NK-92 treated with Interleukin-12 subunit alpha and Interleukin-12 subunit beta, amount 100 ng/mL, for 24 hours (cell line): ENCODE data around the gene SLFN13.
A peak's percentile ranks its signal among the peaks of the same experiment; 100 is the strongest.
"Not testable (repeated sequence)": the region's sequence is repeated elsewhere in the genome, so short reads cannot be mapped to it uniquely, and the experiment has no call there.

Experiments
- DNase-seq: peaks from one replicate; lab custom pipeline; 2025; lab: John Stamatoyannopoulos, UW

SLFN13 gene, protein sequence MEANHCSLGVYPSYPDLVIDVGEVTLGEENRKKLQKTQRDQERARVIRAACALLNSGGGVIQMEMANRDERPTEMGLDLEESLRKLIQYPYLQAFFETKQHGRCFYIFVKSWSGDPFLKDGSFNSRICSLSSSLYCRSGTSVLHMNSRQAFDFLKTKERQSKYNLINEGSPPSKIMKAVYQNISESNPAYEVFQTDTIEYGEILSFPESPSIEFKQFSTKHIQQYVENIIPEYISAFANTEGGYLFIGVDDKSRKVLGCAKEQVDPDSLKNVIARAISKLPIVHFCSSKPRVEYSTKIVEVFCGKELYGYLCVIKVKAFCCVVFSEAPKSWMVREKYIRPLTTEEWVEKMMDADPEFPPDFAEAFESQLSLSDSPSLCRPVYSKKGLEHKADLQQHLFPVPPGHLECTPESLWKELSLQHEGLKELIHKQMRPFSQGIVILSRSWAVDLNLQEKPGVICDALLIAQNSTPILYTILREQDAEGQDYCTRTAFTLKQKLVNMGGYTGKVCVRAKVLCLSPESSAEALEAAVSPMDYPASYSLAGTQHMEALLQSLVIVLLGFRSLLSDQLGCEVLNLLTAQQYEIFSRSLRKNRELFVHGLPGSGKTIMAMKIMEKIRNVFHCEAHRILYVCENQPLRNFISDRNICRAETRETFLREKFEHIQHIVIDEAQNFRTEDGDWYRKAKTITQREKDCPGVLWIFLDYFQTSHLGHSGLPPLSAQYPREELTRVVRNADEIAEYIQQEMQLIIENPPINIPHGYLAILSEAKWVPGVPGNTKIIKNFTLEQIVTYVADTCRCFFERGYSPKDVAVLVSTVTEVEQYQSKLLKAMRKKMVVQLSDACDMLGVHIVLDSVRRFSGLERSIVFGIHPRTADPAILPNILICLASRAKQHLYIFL

DNA sequence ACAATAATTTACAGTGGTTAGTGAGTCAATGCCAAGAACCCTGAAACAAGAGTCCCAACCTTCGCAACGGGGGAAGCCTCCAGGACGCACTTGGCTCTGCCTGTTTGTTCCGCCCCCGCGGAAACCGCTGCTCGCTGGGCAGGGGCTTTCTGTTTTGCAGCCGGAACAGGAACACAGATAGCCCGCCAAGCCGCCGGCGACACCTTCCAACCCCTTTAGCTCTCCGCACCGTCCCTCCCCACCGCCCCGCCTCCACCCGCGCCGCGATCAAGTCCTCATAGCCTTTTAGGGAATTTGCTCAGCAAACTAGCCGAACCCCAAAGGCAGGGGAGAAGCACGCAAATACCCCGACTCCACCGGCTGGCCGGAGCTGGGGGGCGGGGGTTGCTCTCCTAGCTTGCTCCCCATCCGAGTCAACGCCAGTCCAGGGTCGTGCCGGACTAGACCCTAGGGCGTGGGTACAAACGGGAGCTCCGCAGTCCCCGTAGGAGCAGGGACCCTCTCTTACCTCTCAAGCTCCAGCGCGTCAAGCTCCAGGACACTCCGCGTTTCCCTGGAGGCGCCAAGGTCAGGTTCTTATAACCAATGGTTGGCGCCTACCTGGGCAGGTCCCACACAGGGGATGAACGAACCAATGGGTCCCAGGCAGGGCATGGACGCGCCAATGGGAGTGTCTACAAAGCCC lies at the start of gene SLFN13:
TSS of gene SLFN13 (minus strand) at position 553 of the 685 bp plus-strand sequence. CDS start 3,086 bp downstream, outside the sequence.
- peak; percentile 95 for DNase-seq

DNA sequence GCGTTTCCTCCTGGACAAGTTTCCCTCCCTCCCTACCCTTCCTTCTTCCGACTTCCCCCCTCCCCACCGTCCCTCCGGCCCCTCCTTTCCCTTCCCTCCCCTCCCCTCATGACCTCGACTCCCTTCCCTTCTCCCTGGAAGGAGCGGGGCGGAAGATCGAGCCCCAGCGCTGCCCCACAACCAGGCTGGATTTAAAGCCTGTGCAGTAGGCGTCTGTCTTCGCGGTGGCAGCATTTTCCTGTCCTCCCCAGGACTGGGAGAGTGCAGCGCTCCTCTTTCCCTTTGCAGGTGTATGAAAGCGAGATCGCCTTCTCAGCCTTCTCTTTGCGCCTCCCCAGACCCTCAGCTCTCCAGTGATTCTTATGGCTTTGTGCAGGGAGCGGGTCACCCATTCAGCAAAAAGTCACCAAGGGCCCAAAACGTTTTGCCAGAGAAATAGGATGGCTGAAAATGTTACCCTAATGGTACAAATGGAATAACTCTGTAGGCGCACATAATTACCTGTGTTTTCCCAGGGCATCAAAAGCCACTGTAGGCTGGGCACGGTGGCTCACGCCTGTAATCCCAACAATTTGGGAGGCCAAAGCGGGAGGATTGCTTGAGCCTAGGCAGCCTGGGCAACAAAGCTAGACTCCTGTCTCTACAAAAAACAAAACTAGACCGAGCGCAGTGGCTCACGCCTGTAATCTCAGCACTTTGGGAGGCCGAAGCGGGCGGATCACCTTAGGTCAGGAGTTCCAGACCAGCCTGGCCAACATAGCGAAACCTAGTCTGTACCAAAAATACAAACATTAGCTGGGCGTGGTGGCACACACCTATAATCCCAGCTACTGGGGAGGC lies 48.1 kb upstream of the SLFN13 start:
- DNase-seq, result no peak

DNA sequence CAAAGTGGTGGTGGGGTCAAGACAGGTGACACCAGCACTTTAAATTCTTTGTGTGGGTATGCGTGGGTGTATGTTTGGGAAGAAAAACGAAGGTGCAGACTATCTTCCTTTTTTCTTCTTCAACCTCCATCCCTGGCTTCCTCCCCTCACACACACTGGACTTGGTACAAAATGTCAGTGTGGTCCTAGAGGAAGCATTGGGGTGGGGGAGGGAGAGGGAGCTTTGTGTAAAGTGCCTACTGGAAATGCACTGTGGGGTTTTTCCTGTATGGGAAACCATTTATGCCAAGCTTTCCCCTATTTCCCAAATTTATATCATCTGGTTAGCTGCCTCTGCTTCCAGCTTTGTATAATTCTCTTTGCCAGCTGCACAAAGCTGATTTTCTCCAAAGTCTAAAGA lies 44.5 kb upstream of the SLFN13 start:
- no peak for DNase-seq

DNA sequence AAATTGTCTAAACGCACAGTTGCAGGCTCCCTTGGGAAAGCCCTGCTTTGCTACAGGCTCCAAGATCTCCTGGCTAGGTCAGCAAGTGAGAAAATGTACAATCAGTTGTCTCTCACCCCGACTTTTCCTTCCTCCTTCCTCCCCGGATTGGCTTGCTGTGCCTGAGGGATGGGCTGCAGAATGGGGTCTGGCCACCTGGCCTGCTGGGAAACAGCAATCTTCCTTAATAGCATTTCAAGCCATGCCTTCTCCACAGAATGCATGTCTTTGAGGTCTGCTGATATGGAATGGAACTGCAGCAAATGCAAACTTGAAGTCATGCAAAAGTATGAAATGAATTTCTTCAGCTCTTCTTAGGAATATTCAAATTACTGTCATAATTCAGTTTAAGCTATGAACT lies 42.9 kb upstream of the SLFN13 start:
- no peak for DNase-seq

DNA sequence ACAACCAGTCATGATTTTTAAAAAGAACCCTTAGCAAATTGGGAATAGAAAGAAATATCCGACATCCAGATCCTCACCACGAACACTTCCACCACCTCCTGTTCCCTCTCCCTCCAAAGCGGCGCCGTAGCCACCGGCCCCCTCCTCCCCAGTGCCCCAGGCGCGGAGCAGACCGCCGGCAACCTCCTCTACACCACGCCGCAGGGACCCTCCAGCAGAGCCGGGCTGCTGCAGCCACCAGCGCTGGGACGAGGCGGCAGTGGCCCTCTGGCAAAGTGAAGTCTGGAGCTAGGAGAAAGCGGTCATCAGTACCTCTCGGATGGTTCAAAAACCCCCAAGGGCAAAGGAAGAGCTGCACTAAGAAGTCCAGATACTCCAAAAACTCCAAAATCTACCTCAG lies 41.4 kb upstream of the SLFN13 start:
- no peak for DNase-seq

DNA sequence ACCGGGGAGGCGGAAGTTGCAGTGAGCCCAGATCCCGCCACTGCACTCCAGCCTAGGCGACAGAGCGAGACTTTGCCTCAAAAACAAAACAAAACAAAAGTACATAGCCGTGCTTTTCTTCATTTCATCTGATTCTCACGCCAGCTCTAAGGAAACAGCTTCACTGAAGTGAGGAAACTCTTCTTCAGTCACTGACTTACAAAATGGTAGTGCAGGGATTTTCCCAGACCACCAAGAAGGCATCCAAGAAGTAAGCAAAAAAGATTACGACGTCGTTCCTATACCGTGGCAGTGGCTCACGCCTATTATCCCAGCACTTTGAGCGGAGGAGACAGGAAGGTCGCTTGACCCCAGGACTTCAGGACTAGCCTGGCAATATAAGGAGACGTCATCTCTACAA lies 40.4 kb upstream of the SLFN13 start:
- no peak for DNase-seq

DNA sequence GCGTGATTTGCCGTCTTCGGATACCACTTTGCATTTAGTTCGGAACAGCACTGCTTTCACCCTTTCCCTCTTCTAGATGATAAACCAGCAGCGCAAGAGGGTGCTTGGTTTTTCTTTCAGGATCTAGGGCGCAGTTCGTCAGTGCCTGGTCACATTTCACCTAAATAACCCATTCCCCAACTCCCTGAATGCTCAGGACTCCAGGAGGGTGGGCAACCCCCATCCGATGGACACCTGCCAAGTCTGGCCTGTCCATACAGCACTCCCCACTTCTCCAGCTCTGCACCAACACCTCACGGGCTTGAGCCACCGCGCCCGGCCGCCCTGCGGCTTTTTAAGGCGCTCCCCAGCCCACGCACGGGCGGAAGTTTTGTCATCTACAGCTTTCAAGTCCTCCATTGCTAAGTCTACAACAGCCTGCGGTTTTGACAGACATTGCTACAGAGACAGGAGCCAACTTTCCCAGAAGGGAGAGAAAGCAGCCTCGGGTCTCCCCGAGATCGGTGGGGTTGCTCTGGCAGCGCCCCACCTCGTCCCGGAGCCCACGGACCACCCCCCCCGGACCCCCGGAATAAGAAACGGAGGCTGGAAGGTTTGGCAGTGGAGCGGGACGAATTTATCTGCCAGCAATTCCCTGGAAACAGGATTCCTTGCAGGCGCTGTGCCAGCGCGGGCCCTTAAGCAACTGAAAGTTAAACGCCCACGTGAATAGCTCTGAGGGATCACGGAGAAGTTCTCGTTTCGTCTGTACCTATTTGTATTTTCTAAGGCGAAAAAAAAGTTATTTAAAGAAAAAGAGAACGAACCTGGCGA lies 38.6 kb upstream of the SLFN13 start:
- no peak for DNase-seq

DNA sequence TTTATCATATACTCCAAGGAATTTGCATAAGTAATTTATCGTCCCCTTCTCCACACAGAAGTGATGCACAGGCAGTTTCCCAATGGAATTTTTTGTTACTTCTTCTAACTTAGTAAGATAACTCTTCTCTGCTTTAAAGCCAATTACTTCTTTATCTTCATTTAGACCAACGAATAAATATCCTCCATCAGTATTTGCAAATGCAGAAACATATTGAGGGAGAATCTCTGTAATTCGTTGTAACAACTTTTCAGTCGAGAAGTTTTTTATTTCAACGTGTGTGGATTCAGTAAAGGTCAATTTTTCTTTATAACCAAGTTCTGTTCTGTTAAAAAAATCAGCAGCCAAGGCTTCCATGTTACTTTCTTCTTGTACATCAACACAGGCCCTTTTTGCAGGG lies 30.7 kb upstream of the SLFN13 start:
- DNase-seq, result no peak

DNA sequence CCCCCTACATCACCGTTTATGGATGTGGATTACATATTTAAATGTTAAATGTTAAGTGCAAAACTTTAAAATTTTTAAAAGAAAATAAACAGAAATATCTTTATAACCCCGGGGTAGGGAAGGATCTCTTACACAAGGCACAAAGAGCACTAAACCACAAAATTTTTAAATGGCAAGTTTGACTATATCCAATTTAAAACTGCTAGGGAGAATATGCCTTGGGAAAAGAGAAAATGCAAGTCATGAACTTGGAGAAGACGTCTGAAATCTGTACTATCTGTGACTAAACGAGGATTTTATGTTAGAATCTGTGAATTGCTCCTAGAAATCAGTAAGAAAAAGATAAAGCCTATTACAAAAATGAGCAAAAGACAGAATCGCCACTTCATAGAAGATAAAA lies 28.7 kb upstream of the SLFN13 start:
- no peak for DNase-seq

DNA sequence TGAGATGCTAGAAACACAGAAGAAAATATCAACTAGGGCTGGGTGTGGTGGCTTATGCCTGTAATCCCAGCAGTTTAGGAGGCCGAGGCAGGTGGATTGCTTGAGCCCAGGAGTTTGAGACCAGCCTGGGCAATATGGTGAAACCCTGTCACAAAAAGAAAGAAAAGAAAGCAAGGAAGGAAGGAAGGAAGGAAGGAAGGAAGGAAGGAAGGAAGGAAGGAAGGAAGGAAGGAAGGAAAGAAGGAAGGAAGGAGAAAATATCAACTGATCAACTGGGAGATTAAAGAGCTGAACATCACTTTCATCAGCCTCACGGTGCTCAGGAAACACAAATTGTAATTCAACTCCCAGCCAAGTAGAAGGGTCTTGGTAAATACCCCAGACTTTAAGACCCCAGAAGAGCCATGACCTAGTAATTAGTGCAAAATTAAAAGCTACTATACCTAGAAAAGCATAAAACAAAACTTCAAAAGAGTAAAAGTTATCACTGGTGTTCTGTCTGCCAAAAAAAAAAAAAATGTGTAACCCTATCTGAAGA lies 27.8 kb upstream of the SLFN13 start:
- DNase-seq, result no peak

DNA sequence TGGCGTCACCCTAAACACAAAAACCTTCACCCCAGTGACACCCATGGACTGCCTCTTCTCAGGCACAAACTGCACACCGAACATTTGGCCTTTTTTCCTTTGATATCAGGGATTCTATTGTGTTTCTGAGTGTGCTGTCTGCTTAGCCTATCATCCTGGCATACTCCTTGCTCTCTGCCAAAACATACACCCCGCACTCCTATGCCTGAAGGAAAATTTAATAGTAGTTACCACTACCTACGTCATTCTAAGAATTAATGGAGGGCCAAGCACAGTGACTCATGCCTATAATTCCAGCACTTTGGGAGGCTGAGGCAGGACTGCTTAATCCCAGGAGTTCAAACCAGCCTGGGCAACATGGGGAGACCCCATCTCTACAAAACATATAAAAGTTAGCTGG lies 19.9 kb upstream of the SLFN13 start:
- DNase-seq, result no peak

DNA sequence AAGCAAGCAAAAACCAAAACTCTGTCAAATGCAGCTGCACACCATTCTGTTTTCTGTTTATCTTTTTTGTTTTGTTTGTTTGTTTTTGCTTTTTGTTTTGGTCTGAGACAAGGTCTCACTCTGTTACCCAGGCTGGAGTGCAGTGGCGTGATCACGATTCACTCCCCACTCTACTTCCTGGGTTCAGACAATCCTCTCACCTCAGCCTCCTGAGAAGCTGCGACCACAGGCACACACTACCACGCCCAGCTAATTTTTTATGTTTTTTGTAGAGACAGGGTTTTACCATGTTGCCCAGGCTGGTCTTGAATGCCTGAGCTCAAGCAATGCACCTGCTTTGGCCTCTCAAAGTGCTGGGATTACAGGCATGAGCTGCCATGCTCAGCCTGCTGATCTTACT lies 19.3 kb upstream of the SLFN13 start:
- peak; percentile 28 for DNase-seq

DNA sequence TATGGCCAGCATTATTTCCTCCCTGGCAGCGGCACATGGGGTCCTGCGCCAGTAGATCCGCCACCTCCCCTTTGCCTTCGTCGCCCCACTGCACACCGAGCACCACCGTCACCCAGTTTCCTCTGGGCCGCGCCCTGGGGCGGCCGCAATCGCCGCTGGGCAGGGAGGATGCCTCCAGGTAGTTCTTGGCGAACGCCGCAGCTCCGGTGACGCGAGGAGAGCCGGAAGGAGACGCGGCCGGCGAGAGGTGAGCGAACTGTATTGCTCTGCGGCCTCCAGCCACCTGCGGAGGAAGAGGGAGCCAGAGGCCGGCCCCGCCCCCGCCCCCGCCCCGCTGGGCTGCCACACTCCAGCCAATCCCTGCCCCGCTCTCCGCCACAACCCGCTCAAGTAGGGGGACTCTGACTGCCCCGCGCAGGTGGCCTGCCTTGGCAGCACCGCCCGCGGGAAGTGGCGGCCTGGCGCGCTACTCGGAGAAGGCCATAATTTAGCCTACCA lies 11.8 kb upstream of the SLFN13 start:
- DNase-seq, result no peak

DNA sequence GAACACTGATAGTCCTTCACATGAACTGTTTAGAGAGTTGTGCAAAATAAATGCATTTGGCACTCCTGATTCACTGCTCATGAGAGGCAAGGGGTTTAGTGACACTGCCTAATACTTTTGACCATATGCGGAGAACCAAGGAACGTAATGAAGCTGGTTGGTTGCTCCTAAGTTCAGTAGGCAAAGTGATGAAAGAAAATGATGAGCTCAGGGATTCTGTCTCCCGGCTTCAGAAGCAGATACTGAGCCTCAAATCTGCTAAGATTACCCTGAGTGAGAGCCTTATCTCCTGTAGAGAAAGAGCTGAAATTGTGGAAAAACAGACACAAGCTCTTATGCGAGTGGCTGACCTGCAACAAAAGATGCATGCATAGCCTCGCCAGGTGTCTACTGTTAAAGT lies 5.5 kb upstream of the SLFN13 start:
- DNase-seq, result not testable (repeated sequence)

DNA sequence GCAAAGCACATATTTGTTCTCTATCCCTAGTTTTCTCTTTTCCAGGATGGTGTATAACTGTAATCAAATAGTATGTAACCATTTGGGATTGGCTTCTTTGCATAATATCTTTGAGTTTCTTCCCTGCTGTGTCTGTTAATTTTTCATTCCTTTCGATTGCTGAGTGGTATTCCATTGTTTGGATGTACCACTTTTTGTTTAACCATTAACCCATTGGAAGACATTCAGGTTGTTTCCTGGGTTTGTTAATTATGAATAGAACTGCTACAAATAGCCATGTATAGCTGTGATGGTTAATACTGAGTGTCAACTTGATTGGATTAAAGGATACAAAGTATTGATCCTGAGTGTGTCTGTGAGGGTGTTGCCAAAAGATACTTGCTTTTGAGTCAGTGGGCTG lies 4.6 kb upstream of the SLFN13 start:
- DNase-seq, result no peak

DNA sequence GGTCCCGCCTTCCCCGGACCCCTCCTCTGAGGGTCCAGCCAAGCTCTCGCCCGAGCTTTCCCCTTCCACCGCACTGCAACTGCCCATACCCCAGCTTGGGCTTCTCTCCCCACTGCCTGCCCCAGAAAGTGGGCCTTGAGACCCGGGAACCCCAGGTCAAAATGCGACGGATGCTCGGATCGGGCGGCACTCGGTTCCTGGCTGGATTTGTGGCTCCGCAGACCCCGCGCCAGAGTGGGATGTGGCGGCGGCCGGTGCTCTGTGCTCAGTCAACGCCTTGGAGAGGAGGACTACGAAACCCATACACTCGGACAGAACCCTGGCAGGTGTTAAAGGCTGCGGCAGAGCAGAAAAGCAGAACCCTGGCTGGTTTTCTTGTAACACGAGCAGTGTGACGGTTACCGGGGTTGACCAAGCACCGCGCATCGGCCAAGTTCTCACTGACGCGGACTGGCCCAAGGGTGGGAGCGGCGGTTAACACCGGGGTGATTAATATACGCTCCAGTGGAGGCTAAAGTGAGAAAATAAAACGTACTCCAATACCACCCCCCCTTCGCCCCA lies 885 bp upstream of the SLFN13 start:
- peak; percentile 89 for DNase-seq

DNA sequence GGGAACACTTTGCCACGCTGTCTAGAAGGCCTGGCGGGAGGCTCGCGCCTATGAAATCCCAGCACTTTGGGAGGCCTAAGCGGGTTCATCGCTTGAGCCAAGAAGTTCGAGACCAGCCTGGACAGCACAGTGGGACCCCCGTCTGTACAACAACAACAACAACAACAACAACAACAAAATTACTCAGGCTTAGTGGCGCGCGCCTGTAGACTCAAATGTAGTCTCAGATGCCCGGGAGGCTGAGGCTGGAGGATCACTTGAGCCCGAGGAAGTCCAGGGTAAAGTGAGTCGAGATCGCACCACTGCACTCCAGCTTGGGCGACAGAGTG lies 297 bp upstream of the SLFN13 start:
- DNase-seq, result no peak

DNA sequence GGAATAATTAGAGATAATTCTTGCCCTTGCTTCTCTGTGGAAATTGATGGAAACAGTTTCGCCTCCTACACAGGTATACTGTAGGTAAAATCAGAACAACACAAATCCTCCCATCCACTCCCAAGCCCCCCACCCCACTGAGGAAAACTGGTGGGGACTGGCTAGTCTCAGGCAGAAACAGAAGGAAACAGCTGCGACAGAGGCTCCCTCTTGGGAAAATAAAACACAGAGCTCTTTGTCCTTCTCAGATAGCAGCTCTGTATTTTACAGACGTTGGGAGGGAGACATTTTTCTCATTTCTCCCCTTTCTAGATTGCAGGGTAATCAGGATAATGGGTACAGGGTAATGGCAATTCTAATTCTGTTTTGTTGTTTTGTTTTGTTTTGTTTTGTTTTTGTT lies 1.1 kb downstream of the SLFN13 start:
- DNase-seq, result no peak

DNA sequence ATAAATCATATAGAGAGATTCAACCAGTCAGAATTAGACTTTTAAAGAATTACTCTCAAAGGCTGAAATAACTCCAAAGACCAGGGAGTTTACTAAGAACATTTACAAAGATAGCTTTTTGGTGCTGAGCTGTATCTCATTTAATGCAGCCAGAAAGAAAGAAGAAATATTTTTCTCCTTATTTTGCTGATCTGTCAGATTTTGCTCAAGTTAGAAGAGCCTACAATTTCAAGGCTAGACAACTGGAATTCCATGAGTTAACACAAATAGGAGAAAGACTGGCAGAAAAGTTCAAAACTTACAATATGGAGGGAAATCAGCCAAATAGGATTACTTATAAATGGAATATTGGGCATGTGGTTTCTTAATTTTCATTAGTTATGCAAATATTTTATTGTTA lies 10.1 kb downstream of the SLFN13 start:
- no peak for DNase-seq
